ACHN (cell line): Measurements from ENCODE around the gene RNF44.
"Not testable (repeated sequence)": the region's sequence is repeated elsewhere in the genome, so short reads cannot be mapped to it uniquely, and the experiment has no call there.

Source experiments
- DNase-seq: peaks from one replicate; pipeline ENCODE4 v3.0.0-alpha.2; 2015
- in situ Hi-C: cut with HindIII; loops from 2 replicates; pipeline ENCODE4 v1.10.0; 2017; ENCODE audit warnings: low sequenced_read_pairs, low pct_ligation_motif_present, low pct_unique_long_range_greater_than_20kb

The RNF44 gene

DNA sequence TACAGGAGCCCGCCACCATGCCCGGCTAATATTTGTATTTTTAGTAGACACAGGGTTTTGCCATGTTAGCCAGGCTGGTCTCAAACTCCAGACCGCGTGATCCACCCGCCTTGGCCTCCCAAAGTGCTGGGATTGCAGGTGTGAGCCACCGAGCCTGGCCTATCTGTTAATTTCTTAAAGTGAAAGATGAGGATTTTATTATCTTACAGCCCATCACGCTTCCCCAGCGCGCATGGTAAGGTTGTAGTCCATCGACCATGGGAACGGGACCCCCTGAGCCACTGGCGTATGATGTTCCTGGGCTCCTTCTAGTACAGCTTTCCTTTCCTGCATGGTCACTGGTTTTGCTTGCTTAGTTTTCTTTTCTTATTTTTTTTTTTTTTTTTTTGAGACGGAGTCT, 20.6 kb upstream of the RNF44 start:
- DNase-seq, result no peak
- in situ Hi-C loops, result no loop called here

DNA sequence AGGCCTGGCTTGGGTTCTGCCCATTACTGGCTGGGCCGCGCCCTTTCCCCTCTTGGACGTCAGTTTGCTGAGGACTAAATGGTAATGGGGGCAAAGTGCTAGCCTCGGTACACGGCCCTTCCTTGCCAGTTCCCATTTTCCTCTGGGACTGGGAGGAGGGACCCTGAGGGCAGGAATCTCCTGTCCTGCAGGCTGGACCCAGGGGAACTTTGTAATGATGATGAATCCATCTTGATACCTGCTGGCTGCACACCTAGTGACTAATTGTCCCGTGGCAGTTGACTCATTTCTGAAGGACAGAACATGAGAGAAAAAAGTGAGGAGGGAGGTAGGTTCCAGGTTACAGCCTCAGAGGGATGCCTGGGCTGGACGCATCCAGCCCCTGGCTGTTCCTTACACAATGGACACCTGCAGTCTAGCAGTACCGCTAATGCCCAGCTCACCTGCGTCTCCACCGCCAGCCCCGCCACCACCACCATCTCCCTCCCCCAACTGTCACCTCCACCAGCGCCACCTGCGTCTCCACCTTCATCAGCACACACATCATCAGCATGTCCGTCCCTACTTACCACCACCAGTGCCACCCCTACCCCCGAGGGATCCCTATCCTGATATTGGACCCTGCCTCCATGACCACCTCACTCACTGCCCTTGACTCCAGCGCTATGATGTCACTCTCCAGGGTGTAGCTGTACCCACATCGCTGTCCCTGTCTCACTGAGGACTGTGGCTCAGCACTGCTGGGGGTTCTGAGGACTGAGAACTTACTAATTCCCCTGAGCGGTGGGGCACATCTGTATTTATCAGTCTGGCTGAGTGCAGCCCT, 16.3 kb upstream of the RNF44 start:
- in situ Hi-C loops, result no loop called here
- no peak for DNase-seq

GRCh38 chr5:176552332-176552869, 15.2 kb upstream of the RNF44 start:
- DNase-seq, result no peak
- in situ Hi-C loops, result no loop called here

GRCh38 chr5:176550937-176551336, 13.7 kb upstream of the RNF44 start:
- DNase-seq, in situ Hi-C loops: not testable (repeated sequence)

GRCh38 chr5:176550275-176550831, 13.2 kb upstream of the RNF44 start:
- in situ Hi-C loops, result no loop called here
- no peak for DNase-seq

DNA sequence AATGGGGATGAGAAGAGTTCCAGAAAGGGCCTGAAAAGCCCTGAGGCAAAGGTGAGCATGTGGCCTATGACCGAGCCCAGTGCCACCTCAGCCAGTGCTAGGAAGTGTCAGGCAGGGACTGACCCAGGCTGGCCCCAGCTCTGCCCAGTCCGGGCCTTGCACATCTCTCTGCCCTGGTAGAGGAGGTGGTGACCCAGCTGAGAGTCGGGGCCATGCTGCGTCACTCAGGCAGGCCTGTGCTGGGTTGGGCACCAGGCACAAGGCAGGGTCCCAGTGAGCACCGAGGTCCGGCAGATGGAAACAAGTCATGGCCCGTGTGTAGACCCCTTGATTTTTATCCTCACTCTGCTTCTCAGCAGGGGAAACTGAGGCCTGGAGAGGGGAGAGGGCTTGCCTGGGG, 12.7 kb upstream of the RNF44 start:
- in situ Hi-C loops, result no loop called here

GRCh38 chr5:176548967-176549444, 11.8 kb upstream of the RNF44 start, which contains the start of gene CDHR2:
CDHR2 (plus strand) TSS chr5:176549342; CDS start chr5:176565353, 16,011 bp downstream.
- DNase-seq, result no peak
- in situ Hi-C loops, result no loop called here

More for the DNA sequence above, 12.7 kb upstream of the RNF44 start:
- DNase-seq, result no peak

DNA sequence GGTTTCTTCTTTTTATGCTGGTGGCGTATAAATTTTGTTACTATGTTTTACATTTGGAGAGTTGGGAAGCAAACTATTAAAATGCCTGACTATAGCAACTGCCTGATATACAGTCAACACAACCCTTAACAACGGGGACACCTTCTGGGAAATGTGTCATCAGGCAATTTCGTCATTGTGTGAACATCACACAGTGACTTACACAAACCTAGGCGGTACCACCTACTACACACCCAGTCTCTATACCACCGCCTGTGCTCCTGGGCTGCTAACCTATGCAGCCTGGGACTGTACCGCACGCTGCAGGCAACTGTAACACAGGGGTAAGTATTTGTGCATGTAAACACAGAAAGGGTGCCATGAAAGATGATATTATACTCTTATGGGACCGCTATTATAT, 10.6 kb upstream of the RNF44 start:
- in situ Hi-C loops, result no loop called here
- no peak for DNase-seq

GRCh38 chr5:176545737-176546509, 8.7 kb upstream of the RNF44 start:
- no peak for DNase-seq
- in situ Hi-C loops, result no loop called here

DNA sequence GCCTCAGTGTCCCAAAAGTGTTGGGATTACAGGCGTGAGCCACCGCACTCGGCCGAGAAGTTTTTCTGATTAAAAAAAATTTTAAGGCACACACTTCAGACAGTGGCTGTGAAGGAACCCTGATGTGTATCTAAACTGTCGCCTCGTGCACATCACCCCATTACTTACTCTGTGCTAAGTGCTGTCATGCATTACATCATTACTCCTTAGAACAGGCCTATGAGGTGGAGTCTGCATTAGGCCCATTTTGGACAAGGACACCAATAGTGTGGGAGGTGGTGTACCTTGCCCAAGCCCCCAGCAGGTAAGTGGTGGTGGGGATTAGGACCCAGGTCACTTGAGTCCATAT, 8.2 kb upstream of the RNF44 start:
- in situ Hi-C loops, result no loop called here
- no peak for DNase-seq

DNA sequence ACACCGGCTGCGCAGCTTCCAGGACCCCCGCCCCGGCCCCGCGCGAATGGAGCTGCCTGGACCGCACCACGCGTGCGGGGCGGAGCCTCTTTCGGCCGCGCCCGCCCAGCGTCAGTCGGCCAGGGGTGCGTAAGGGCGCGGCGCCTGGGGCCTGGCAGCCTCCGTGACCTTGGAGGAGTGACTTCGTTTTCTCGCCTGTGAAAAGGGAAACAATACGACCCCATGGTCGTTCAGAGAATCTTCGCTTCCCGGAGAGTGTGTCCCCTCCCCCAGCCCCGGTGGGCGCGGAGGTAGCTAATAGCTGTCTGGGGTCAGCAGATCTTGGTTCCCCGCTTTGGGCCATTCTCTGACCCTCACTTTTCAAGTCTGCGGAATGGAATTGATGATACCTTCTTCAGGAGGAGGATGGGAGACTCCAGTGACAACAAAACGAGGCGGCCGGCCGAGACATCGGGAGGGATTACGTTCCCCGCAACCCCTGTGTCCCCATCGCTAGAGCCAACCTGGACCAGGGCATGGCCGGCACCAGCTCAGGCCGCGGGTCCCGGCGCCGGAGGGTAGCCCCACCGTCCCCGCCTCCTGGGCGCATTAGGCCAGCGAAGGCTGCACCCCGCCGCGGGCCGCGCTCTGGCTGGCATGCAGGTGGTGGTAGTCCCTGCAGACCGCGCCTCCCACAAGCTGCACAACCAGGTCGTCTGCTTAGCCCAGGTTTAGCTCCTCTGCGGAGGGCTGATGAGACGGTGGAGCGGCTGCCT, 6.4 kb upstream of the RNF44 start:
- DNase-seq, result peak; percentile 33
- in situ Hi-C loops, result no loop called here

- in situ Hi-C loops, result no loop called here
These were observed 5.6 kb upstream of the RNF44 start for GRCh38 chr5:176542596-176543427.

GRCh38 chr5:176542135-176542595, 5.0 kb upstream of the RNF44 start:
- no peak for DNase-seq
- in situ Hi-C loops, result no loop called here

More at GRCh38 chr5:176542596-176543427, 5.6 kb upstream of the RNF44 start:
- DNase-seq, result peak; percentile 43

GRCh38 chr5:176541338-176542134, 4.3 kb upstream of the RNF44 start:
- DNase-seq, result no peak
- in situ Hi-C loops, result no loop called here

DNA sequence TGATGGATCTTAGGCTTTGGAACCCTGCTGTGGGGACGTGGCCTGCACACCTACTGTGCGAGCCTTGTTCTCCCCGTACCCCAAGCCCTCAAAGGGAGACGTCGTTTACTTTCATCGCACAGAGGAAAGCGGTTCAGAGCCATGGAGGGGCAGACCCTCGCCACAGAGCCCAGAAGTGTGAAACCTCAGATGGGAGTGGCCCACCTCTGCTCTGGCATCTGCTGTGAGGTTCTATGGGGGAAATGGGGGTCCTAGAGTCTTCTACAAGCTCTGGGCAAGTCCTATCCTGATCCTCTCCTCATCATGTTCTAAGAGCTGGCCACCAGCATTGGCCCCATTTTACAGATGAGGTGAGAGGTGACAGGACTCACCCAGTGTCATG, 3.7 kb upstream of the RNF44 start:
- in situ Hi-C loops, result no loop called here
- no peak for DNase-seq

- in situ Hi-C loops, result no loop called here
- no peak for DNase-seq
These were observed 3.3 kb upstream of the RNF44 start for GRCh38 chr5:176540476-176540899.

GRCh38 chr5:176538989-176539384, 1.8 kb upstream of the RNF44 start:
- DNase-seq, result no peak
- in situ Hi-C loops, result no loop called here
